HL-60 (cell line): ENCODE results near the gene SIN3B.

Experiments
- POLR2AphosphoS5 ChIP-seq: IDR thresholded peaks from 2 replicates; pipeline ENCODE4 v1.6.1; 2012; ENCODE audit warnings: low read depth
- REST ChIP-seq: IDR thresholded peaks from 2 replicates; pipeline ENCODE4 v1.6.1; 2012; ENCODE audit warnings: low read depth; ENCODE audit not compliant: insufficient replicate concordance
- TF ChIP-seq, protein P1 (sequence below): IDR thresholded peaks from one replicate; pipeline ENCODE4 v1.5.1; 2011; ENCODE audit warnings: low read length, control low read depth, inconsistent platforms; ENCODE audit not compliant: insufficient read depth

- TF ChIP-seq, protein P1, sequence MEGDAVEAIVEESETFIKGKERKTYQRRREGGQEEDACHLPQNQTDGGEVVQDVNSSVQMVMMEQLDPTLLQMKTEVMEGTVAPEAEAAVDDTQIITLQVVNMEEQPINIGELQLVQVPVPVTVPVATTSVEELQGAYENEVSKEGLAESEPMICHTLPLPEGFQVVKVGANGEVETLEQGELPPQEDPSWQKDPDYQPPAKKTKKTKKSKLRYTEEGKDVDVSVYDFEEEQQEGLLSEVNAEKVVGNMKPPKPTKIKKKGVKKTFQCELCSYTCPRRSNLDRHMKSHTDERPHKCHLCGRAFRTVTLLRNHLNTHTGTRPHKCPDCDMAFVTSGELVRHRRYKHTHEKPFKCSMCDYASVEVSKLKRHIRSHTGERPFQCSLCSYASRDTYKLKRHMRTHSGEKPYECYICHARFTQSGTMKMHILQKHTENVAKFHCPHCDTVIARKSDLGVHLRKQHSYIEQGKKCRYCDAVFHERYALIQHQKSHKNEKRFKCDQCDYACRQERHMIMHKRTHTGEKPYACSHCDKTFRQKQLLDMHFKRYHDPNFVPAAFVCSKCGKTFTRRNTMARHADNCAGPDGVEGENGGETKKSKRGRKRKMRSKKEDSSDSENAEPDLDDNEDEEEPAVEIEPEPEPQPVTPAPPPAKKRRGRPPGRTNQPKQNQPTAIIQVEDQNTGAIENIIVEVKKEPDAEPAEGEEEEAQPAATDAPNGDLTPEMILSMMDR = no peak
- TF ChIP-seq POLR2AphosphoS5 (no peak), REST (no peak)
Measured at GRCh38 chr19:16862826-16863415, 33.7 kb downstream of the SIN3B start.
